HG02642 (cell line): ENCODE data around the gene PLA2G6.

Source experiments
- ATAC-seq: cut with Tn5 transposase; IDR thresholded peaks from one replicate; pipeline ENCODE4 v1.9.1; 2021; ENCODE audit warnings: mild to moderate bottlenecking; ENCODE audit not compliant: unreplicated experiment, poor library complexity

Gene PLA2G6

DNA sequence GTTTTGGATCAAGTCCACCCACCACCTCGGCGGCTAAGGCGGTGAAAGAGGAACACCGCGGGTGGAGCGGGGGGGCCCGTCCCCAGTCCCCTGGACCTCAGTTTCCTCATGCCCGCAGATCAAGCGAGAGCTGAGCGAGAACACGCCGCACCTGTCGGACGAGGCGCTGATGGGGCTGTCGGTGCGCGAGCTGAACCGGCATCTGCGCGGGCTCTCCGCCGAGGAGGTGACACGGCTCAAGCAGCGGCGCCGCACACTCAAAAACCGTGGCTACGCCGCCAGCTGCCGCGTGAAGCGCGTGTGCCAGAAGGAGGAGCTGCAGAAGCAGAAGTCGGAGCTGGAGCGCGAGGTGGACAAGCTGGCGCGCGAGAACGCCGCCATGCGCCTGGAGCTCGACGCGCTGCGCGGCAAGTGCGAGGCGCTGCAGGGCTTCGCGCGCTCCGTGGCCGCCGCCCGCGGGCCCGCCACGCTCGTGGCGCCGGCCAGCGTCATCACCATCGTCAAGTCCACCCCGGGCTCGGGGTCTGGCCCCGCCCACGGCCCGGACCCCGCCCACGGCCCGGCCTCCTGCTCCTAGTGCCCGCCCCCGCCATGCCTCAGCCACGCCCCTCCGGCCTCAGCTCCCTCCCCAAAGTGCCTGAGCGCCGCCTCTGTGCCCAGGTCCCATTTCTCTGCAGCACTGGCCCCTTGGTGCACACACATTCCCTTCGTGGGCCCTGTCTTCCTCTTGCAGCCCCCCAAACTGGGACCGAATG lies 32.8 kb upstream of the PLA2G6 start:
- no peak for ATAC-seq

DNA sequence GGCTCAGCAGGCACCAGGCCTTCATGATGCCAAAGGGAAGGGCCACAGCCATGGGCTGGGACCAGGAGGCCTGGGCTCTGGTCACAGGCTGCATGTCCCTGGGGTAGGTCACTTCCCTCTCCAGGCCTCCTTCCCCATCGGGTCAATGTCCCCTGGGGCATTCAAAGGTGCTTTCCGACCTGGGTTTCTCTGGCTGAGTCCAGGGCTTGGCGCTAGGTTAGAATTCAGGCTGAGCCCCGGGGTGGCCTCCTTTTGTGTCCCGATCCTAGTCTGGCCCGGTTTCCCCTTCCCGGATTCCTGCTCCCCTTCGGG lies 32.3 kb upstream of the PLA2G6 start:
- no peak for ATAC-seq

DNA sequence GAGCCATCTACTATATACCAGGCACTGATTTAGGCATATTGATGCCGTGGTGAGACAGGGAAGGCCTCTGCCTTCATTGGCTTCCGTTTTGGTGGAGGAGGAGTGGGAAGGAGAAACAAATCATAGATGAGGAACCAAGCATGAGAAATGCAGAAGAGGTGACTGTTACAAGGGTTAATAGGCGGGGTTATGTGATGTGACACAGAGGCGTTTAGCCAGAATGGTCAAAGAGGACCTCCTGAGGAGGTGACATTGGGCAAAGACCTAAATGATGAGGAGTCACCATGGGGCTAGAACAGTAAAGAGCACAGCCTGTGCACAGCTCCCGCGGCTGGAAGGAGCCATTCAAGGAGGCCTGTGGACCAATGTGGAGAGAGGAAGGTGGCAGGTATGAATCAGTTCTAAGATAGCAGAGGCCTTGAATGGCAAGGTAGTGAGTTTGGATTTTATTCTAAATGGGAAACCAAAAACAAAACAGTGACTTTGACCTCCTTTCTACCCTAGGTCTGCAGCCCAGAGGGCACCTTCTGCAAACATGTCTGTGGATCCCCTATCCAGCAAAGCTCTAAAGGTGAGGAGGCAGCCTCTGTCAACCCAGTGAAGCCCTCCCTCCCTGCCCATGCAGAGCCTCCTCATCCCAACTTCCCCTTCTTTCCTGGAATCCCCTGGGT lies 31.8 kb upstream of the PLA2G6 start:
- no peak for ATAC-seq

DNA sequence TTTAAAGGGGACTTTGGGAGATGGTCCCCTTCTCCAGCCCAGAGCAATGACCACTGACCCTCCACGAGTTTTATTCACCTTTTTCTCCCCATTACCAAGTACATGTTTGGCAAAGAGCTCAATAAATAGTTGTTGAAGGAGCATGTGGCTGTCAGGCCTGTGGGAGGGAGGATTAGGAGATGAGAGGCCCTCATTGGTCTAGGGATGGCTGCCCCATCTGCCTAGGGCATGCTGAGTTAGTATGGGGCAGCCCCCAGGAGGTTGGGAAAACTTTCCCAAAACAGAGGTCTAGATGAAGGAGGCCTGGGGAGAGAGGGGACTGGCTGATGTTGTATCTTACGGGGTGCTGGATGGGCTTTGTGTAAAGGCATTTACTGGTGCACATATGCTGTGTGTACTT lies 30.8 kb upstream of the PLA2G6 start:
- ATAC-seq = no peak

DNA sequence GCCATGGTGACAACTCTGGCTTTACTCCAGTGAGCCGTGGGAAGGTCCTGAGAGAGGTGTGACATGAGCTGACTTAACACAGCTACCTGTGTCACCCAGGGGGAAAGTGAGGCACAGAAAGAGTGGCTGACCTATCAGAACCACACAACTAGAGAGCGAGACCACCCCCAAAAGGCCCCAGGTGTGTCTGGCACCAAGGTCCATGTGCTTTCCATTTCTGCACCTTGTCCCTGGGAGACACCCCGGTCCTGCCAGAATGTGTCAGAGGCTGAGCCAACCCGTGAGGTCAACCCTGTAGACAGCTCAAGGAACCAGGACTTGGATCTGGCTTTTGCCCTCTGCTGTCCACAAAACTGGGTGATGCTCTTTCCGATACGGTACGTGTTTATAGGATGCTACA lies 29.9 kb upstream of the PLA2G6 start:
- no peak for ATAC-seq

DNA sequence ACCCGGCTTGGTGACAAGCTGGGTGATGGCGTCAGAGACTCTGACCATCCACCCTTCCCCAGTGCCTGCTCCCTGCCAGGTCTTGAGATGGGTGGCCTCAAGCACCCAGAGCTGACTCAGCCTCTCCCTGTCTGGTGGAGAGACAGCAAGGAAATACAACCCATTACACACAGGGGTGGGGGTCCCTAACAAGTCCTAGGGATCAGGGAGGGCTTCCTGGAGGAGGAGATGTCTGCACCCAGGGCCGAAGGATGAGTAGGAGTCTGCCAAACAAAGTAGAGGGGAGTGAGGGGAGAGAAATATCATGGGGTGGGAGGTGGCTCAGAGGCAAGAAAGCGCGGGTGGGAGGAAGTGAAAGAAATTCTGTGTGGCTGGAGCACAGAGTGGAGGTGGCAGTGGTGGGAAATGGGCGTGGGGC lies 26.9 kb upstream of the PLA2G6 start:
- ATAC-seq = no peak

DNA sequence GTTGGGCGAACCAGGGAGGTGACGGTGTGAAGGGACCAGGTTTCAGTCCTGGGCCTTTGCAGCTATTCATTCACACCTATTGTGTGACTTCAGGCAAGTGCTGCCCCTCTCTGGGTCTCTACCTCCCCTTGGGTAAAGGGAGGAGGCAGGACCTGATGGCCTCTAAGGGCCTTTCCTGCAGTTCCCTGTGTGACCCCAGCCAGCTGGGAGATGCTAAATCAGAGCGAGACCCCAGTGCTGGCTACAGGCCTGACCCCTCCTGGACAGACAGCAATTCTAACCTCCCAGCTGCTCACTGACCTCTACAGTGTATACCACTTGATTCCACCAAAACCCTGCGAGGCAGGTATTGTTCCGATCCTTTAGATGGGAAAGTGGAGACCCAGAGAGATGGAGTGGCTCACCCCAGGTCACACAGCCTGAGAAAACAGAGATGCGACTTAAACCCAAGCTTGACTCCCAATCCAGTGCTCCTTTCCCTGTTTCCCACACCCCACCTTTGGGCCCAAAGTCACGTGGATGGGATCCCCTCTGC lies 26.3 kb upstream of the PLA2G6 start:
- ATAC-seq = no peak

DNA sequence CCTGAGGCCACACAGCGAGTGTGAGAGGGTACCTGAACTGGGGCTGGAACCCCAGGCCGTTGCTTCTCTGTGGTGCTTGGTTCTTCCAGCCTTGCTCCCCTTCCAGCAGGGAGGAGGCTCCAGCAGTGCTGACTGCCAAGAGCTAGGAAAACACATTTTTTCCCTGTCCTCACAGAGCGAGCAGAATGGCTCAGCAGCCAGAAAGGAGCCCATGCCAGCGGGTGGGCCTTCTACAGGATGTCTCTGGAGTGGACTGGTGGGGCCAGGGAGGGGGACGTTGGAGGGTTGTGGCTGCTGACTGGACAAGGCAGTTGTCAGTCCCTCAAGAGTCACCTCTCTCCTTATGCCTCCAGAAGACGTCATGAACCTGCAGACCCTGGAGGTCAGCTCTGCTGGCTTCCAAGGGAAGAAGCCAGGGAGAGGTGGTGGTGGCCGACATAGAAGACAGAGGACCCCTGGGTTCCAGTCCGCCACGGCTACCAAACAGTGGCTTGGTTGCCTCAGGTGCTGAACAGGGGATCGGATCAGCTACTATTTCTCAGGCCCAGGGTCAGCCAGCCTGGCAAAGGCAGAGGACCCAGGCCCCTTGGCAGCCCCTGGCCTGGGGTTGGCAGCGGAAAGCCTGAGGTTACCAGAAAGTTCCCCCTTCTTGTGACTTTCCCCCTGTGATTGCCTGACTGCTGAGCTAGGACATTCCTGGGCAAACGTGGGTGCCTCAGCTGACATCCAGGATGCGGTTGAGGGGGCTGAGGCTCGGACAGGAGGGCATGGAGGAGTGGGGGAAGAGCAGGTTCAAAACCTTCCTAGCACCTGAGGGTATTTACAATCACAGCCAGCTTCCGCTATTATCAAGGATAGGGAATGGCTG lies 23.9 kb upstream of the PLA2G6 start:
- no peak for ATAC-seq

DNA sequence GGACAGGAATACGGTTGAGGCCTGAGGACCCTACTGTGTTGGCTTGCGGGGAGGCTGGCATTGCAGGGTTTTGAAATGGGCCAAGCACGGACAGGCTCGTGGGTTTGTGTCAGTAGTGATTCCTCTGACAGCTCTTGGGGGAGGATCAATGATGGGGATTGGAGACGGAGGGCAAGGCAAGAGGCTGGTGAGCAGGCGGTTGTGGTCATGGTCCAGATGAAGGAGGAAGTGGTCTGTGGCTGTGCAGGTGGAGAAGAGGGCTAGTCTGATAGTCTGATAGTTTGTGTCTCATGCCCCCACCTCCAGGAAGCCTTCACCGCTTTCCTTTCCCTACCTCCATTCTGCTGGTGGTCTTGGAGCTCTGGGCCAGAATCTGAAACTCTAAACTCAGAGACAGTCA lies 23.2 kb upstream of the PLA2G6 start:
- ATAC-seq = no peak

DNA sequence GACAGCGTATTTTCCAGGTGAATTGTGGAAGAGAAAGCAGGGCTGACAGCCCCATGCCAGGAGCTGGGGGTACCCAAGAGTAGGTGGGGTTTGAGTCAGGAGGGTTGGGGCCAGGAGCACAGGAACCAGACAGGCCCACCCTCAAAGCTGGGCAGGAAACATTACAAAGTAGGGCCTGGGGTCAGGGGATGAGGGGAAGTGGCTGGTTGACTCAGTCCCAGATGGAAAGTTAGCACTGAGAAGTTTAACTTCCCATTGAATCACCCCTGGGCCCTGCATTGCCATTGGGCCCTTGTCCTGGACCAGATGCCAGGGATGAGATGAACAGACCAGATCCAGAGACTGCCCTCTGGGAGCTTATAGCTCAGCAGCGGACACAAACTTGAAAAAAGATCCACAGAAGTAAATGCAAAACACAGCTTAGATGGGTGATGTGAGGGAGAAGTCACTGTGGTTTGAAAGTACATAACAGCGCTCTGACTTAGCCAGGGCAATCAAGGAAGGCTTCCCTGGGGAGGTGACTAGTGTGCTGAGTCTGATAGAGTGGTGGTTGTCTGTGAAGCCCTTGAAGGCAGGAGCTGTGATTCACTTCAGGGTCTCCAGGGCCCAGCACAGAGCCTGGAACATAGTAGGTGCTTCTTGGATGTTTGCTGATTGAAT lies 22.4 kb upstream of the PLA2G6 start:
- no peak for ATAC-seq

DNA sequence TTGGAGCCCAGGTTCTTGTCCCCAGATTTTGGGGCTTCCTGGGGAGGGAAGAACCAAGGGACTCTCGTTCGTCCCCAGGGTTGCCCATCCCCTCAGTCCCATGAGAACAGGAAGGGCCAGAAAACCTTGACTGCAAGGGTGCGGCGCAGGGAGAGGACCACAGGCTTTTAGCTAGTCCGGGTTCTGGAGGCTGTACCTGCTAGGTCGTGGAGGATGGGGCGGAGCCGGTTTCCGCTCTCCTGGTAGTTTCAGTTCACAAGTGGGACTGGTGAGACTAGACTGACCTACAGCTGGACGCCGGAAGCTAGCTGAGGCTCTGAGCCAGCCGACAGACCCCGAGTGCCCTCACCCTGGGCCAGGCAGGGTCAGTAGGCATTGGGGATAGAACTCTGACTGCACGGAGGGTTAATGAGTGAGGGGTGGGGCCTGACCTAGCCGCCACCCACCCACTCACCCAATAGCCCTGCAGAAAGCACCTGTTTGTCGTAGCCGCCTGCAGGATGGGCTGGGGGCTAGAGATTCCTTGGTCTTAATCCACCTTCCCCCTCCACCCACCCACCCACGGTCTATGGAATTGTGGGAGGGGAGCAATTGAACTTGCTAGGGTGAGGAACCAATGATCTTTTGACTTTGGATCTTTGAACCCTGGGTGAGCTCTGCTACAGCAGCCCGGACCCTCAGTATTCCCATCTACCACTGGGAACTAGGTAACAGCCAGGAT lies 21.6 kb upstream of the PLA2G6 start:
- ATAC-seq = no peak

DNA sequence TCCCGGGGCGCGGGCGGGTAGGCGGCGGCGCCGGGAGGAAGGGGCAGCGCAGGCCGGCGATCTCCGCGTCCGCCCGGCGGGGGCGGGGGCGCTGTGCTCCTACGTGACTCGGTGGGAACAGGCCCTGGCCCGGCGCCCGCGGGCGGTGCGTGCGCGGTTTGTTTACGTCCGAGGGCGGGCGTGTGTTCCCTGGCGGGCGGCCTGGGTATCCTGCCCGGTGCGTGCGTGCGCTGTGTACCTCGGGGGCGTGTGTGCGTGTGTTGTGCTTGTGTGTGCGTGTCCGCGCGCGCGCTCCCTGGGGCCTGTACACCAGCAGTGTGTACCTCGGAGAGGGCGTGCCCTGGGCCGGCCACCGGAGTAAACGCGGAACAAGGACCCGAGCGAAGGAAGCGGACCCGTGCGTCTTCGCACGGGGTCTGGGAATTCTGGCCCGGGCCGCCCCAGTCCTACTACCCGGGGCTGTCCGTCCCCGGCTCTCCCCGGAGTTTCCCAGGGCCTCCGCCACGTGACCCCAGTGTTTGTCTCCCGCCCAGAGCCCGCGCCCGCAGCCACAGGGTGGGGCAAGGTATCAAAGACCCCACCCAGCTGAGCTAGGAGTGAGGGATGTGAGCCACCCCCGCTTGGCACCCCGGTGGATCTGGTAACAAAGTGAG lies 20.9 kb upstream of the PLA2G6 start:
- peak; percentile 32 for ATAC-seq

DNA sequence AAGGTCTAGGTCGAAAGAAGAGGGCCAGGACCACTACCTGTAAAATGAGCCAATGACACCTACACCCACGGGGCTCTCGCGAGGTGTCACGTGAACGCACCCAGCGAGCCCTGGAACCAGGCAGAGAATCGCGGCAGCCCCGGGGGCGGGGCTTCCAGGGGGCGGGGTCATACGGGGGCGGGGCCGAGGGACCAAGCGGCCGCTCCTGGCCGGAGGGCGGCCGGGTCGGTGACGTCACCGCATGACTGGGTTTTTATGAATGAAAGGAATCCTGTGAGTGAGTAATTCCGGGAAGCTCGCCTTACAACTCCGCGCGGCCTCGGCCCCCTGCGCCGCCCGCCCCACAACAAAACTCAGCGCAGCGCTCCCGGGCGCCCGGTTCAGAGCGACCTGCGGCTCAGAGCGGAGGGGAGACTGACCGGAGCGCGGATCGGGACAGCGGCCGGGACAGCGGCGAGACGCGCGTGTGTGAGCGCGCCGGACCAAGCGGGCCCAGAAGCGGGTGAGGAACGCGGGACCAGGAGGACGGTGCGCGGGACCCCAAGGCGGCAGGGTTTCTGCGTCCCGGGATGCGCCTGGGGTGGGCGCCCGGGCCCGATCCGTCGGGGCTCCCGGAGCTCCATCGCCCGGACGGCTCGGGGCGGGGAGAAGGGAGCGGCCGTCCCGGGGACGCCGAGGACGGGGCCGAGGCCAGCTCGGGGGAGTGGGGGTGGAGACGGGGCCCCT lies 20.2 kb upstream of the PLA2G6 start, which contains the start of gene MAFF:
MAFF (plus strand) TSS at position 284 of the 726 bp plus-strand sequence. CDS start 11,860 bp downstream, outside the sequence.
- ATAC-seq = peak; percentile 59

DNA sequence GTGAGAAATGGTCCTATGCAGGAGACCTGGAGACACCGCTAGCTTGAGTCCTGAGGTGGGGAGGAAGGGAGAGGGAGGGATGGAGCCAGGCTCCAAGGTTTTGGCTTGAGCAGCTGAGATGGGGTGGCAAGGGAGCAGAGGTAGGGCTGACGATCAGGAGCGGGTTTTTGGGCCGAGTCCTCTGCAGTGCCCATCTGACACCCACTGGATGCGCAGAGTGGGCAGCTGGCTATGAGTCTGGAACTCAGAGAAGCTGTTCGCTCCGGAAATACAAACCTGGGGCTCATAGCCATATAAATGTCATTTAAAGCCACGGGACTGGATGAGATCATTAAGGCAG lies 19.7 kb upstream of the PLA2G6 start:
- ATAC-seq = peak; percentile 6

DNA sequence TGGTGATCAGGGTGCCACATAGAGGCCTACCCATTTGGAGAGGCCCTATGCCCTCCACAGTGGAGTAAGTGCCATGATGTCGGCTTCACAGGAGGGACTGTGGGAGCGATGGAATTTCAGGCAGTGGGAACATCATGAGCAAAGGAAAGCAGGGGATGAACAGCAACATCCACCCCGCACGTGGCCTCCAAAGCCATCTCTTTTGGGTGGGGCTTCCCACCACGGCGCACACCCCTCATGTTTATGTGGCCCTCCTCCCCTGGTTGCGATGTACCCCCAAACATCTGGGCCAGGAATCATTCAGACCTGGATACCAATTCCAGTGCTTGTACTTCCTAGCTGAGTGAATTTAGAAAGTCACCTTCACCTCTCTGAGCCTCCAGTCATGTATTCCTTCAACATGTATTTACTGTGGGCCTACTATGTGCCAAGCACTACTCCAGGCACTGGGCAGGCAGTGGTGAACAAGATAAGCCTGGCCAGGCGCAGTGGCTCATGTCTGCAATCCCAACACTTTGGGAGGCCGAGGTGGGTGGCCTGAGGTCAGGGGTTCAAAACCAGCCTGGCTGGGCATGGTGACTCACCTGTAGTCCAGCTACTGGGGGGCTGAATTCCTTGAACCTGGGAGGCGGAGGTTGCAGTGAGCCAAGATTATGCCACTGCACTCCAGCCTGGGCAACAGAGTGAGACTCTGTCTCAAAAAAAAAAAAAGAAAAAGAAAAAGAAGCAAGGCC lies 18.4 kb upstream of the PLA2G6 start:
- no peak for ATAC-seq

DNA sequence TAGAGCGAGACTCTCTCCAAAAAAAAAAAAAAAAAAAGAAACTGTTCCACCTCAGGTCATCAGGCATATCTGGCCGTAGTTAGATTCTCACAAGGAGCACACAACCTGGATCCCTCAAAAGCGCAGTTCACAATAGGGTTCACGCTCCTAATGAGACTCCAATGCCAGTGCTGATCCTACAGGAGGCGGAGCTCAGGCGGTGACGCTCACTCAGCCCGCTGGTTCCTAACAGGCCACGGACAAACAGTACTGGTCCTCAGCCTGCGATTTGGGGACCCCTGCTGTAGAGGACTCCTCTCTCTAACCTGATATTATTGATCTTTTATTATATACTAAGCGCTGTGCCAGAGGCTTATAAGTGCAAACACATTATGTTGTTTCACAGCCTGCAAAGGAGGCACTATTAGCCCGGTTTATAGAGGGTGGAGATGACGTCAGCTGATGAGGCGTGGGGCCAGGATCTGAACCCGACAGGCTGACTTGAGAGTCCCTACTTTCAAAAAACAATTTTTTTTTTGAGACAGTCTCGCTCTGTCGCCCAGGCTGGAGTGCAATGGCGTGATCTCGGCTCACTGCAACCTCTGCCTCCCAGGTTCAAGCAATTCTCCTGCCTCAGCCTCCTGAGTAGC lies 15.3 kb upstream of the PLA2G6 start:
- ATAC-seq = no peak

DNA sequence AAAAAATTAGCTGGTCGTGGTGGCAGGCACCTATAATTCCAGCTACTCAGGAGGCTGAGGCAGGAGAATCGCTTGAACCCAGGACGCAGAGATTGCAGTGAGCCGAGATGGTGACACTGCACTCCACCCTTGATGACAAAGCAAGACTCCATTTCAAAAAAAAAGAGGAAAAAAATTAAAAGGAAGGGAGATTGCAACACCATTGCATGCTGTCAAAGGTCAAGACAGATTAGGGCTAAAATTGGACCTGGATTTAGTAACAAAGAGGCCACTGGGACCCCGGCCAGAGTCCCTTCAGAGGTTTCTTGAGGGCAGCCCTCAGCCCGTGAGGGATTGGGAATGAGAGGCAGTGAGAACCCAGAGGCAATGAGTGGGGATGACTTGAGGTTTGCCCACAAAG lies 11.9 kb upstream of the PLA2G6 start:
- ATAC-seq = no peak

DNA sequence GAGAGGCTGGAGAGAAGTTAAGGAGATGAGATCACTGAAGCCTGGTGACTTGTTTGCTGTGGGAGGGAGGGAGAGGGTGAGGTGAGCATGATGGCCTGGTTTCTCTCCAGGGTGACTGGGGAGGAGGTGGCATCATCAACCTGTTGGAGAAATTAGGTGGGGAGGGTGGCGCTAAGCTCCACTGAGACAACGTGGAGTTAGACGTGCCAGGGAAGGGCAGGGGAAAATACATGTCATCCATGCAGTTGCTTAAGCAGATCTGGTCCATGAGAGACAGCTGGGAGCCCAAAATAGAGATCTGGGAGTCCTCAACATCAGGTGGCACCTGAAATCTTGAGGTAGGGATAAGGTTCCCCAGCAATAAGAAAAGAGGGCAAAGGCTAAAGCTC lies 10.8 kb upstream of the PLA2G6 start:
- ATAC-seq = no peak
